ENCODE results near the gene KIAA1217. TPM values are rescaled to one million over a fixed set of nuclear protein-coding genes. Genes with fewer than 3 reads are reported as not detected.
"Not testable (repeated sequence)": the region's sequence is repeated elsewhere in the genome, so short reads cannot be mapped to it uniquely, and the experiment has no call there.

Gene KIAA1217
- polyA plus RNA-seq, 6 donors from 2014 or later = not detected

DNA sequence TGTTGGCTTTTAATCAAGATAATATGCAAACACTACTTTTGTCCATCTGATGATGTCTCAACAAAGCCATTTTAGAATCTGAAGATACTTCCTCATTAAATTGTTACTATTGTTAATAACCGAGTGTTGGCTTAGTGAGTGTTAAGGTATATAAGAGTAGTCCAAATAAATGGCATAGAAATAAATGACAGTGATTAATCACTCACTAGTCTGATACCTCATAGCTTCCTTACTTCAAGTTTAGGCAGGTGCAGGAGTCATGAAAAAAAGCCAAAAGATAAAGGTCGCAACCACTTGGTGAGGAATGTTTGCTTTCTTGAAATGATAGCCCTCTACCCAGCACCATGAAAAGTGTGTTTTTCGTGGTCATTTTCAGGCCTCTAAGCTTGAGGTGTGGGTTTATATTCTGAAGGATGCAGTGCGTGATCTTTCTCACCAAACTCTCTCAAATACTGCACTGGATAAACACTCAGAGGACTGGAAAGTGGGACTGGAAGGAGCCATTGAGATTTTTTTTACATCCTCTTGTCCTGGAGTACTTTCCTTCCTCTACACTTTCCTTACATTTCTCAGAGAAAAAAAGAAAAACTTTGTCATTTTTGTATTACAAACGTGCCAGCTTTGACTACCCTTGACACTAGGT, 138.1 kb downstream of the KIAA1217 start:
- no peak overlapping the region for H3K4me3 Mint-ChIP-seq
- DNase-seq (no peak), ATAC-seq (ENCODE audit: low read depth in 2 of 2) (no peak)
- no peaks in the 10 kb centered on the region for H3K4me1 Mint-ChIP-seq
- H3K36me3 Mint-ChIP-seq = no peaks in the 10 kb centered on the region
- H3K9me3 Mint-ChIP-seq = peaks cover 0 to 2% (median 0%) of the 10 kb centered on the region in 7 donors
- peaks cover 0 to 6% (median 0%) of the 10 kb centered on the region in 3 donors for H3K27me3 Mint-ChIP-seq
- no peak overlapping the region for H3K27ac Mint-ChIP-seq

DNA sequence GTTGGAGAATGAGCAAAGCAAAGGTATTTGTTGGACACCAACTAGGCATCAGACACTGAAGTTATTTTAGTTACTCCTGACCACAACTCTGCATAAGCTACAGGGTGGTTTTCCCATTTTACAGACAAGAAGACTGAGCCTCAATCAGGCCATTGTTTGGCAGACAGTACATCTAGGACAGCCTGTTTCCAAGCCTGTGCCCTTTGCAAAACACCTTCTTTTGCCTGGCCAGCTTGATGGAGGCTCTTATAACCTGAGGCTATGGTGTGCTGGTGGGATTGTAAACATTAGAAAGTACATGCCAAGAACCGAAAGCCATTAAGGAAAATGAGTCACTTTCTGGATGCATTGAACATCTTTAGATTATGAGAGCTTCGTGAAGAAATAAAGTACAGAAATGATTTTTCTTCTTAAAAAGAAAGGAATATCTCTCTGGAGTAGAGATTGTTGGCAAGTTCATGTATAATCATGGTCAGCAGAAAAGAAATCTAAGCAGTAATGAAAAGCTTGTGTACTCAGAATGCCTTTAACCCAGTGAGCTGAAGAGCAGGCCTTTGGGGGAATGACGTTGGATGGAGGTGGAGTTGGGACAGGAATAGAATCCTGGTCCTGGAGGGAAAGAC, 140.6 kb downstream of the KIAA1217 start:
- Mint-ChIP-seq H3K27ac (no peak overlapping the region), H3K36me3 (no peaks in the 10 kb centered on the region), H3K4me1 (no peaks in the 10 kb centered on the region), H3K27me3 (no peaks in the 10 kb centered on the region), H3K9me3 (peaks cover 0 to 2% (median 0%) of the 10 kb centered on the region in 7 donors), H3K4me3 (no peak overlapping the region)
- DNase-seq = no peak
- no peak for ATAC-seq (ENCODE audit: low read depth in 2 of 2)

DNA sequence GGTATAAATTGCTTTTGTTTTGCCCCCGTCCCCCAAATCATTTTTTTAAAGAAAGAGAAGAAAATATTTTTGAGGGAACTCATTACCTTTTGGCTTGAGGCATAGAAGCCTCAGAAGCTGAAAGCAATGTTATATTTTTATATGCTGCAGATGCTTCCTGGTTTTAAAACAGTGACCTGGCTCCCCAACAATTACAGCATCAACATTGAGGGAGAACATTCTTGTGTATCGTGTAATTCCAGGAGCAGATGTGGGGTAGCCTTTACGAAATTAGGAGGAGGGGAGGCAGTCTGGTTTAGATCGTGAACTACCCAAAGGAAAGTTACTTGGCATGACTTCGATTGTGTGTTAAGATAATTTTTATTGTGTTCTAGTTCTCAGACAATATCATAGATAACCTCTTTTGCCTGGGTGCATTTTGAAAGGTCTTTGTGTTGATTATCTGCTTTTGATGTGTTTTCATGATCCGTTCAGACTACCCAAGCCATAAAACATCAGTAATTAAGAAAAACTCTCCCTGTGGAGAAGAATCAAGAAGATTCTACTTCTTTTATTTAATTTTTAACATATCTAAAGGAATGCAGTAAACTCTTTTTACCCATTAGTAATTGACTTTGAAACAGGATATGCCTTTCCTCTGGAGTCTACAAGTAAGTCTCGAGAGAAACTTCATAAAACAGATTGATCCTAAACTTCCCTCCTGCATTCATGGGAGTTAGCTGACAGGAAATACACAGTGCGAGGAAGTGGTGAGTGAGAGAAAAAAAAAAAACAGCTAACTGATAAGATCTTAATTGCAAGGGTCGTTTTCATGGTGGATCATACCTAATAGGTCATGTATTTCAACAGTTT, 141.4 kb downstream of the KIAA1217 start:
- no peak overlapping the region for H3K27ac Mint-ChIP-seq
- DNase-seq = no peak
- H3K36me3 Mint-ChIP-seq = no peaks in the 10 kb centered on the region
- H3K9me3 Mint-ChIP-seq = peaks cover 0 to 2% (median 0%) of the 10 kb centered on the region in 7 donors
- no peaks in the 10 kb centered on the region for H3K4me1 Mint-ChIP-seq
- no peak for ATAC-seq (ENCODE audit: low read depth in 2 of 2)
- no peak overlapping the region for H3K4me3 Mint-ChIP-seq
- H3K27me3 Mint-ChIP-seq = no peaks in the 10 kb centered on the region

DNA sequence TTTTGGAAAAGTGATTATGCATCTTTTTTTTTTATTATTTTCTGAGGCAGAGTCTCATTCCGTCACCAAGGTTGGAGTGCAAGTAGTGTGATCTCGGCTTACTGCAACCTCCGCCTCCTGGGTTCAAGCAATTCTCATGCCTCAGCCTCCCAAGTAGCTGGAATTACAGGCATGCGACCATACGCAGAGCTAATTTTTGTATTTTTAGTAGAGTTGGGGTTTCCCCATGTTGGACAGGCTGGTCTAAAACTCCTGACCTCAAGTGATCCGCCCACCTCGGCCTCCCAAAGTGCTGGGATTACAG, 141.9 kb downstream of the KIAA1217 start:
- H3K4me3 Mint-ChIP-seq; H3K4me1 Mint-ChIP-seq; H3K27me3 Mint-ChIP-seq; DNase-seq; H3K36me3 Mint-ChIP-seq; H3K9me3 Mint-ChIP-seq; H3K27ac Mint-ChIP-seq; ATAC-seq (ENCODE audit: low read depth in 2 of 2): not testable (repeated sequence)

DNA sequence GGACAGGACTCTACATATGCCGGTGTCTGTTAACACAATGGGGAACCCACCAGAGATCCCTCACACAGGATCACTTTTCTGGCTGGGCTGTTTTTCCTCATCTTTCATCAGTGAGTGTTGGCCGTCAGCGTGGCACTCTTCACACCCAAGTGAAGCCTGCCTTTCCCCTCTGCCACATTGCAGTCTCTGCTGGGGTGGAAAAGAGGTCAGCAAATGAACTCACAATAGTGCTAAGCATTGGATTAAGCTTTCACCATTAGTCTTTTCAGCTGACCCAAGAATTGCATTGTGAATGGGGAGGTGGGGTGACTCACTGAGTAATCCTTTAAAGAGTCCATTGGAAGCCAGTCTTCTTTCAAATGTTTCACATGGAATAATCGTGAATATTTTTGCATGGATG, 143.0 kb downstream of the KIAA1217 start:
- no peak for DNase-seq
- Mint-ChIP-seq H3K4me3 (no peak overlapping the region), H3K36me3 (no peaks in the 10 kb centered on the region), H3K9me3 (peaks cover 0 to 1% (median 0%) of the 10 kb centered on the region in 7 donors), H3K27ac (no peak overlapping the region), H3K27me3 (no peaks in the 10 kb centered on the region), H3K4me1 (no peaks in the 10 kb centered on the region)
- no peak for ATAC-seq (ENCODE audit: low read depth in 2 of 2)

DNA sequence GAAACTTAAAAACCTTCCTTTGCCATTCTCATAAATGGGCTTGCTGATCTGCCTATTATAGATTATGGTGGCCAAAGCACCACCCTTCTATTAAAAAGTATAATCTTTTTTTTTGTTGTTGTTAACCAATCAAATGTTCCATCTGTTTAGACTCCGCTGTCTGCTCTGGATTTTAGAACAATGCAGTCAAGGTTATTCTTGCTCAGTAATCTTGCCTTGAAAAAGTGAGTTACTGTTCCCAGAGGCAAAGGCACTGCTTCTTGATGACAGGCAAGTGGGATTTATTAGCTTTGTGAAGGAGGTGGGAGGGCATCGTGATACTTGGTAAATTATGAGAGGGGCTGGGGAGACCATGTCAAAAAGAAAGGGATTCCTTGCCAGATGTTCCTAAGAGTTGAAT, 143.5 kb downstream of the KIAA1217 start:
- ATAC-seq (ENCODE audit: low read depth in 2 of 2) = no peak
- no peak for DNase-seq
- peaks cover 0 to 1% (median 0%) of the 10 kb centered on the region in 7 donors for H3K9me3 Mint-ChIP-seq
- no peaks in the 10 kb centered on the region for H3K27me3 Mint-ChIP-seq
- H3K4me3 Mint-ChIP-seq = no peak overlapping the region
- H3K27ac Mint-ChIP-seq = peak overlapping the region in 1 of 6 donors; percentile 23
- no peaks in the 10 kb centered on the region for H3K4me1 Mint-ChIP-seq
- H3K36me3 Mint-ChIP-seq = no peaks in the 10 kb centered on the region

DNA sequence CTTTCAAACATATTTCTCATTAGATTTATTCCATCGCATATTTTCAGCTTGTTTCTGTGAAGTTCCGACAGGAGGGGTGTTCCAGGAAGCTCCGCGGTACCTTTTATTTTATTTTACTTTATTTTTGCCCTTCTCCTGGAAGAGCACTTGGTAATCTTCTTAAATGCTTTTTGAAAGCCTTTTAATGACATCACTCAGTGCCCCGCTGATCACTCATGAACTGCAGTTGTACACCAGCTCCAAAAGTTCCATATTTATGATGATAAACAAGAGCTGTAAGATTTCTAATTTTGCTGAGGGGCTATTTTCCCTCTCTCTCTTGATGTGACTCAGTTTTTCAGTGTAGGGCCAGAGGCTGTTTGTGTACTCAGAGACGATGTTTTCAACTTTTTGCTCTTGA, 144.4 kb downstream of the KIAA1217 start:
- no peaks in the 10 kb centered on the region for H3K4me1 Mint-ChIP-seq
- no peak overlapping the region for H3K27ac Mint-ChIP-seq
- H3K36me3 Mint-ChIP-seq = no peaks in the 10 kb centered on the region
- peaks cover 0 to 1% (median 0%) of the 10 kb centered on the region in 7 donors for H3K9me3 Mint-ChIP-seq
- DNase-seq = no peak
- no peaks in the 10 kb centered on the region for H3K27me3 Mint-ChIP-seq
- H3K4me3 Mint-ChIP-seq = no peak overlapping the region
- no peak for ATAC-seq (ENCODE audit: low read depth in 2 of 2)

DNA sequence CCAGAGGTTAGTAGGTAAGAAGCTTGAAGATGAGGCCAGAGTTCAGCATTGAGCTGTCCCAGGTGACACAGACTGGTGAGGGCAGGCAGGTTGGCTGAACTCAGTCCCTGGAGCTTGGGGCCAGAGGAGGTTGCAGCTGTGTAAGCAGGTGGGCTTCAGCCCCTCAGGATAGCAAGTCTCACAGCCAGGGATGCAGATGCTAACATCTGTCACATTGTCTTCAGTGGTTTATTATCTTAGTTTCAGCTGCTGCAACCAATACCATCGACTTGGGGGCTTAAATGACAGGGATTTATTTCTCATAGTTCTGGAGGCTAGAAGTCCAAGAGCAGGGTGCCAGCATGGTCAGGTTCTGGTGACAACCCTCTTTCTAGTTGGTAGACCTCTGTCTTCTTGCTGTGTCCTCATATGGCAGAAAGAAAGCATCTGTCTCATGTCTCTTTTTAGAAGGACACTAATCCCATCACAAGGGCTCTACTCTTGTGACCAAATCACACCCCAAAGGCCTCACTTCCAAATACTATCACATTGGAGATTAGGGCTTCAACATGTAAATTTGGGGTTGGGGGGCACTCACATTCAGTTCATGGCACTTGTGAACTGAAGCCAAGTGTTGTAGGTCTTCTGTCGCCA, 146.2 kb downstream of the KIAA1217 start:
- Mint-ChIP-seq H3K36me3 (no peaks in the 10 kb centered on the region), H3K4me3 (no peak overlapping the region), H3K27ac (no peak overlapping the region), H3K4me1 (no peaks in the 10 kb centered on the region), H3K27me3 (no peaks in the 10 kb centered on the region), H3K9me3 (no peaks in the 10 kb centered on the region)
- no peak for DNase-seq
- no peak for ATAC-seq (ENCODE audit: low read depth in 2 of 2)

DNA sequence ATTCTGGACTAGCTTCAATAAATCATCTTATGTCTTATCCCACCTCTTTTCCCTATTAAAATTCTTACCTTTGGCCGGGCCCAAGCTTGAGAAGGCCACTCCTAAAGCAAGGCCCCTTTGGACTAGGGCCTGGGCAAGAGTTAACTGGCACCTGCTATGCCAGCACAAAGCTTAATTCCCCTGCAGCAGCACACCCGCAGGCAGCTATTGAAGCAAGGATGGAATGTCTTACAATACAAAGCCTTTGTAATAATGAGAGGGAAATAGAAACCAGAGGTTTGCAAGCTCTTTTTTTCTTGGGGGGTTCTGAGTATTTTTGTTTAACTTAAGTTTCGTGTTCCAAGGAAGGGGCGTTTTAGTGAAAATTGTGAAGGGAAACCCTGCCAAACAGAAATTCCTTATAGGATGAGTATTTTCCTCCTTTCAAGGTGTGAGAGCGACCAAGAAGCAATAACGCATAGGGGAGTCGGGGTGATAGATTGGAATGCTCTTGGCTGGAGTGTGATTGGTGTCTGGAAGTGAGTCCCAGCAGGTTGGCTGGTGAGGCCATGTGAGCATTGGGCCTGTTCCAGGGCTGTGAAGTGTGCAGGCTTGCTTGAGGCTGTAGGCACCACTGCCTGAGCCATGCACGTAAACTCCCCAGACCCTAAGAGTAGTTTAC, 148.5 kb downstream of the KIAA1217 start:
- no peak overlapping the region for H3K4me3 Mint-ChIP-seq
- H3K27ac Mint-ChIP-seq = no peak overlapping the region
- no peak for ATAC-seq (ENCODE audit: low read depth in 2 of 2)
- H3K9me3 Mint-ChIP-seq = no peaks in the 10 kb centered on the region
- H3K36me3 Mint-ChIP-seq = no peaks in the 10 kb centered on the region
- no peaks in the 10 kb centered on the region for H3K4me1 Mint-ChIP-seq
- DNase-seq = no peak
- no peaks in the 10 kb centered on the region for H3K27me3 Mint-ChIP-seq

DNA sequence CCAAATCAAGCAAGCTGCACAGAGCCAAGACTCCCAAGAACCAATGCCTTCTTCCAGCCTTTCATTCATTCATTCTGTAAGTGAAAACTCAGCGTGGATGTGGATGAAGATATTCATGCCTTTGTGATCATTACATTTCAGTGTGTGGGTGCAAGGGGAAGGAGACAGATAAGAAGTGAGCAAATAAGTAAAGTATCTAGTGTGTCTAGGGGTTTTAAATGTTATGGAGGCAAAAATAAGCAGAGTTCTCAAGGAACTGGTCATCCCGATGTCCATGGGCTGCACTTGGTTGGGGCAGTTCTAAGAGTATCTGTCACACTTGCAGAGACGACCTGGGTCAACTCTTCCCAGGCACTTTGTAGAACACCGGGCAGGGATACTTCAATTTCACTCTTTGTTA, 149.1 kb downstream of the KIAA1217 start:
- H3K4me3 Mint-ChIP-seq = no peak overlapping the region
- no peaks in the 10 kb centered on the region for H3K27me3 Mint-ChIP-seq
- ATAC-seq (ENCODE audit: low read depth in 2 of 2) = no peak
- DNase-seq = no peak
- no peak overlapping the region for H3K27ac Mint-ChIP-seq
- no peaks in the 10 kb centered on the region for H3K4me1 Mint-ChIP-seq
- no peaks in the 10 kb centered on the region for H3K9me3 Mint-ChIP-seq
- H3K36me3 Mint-ChIP-seq = no peaks in the 10 kb centered on the region

DNA sequence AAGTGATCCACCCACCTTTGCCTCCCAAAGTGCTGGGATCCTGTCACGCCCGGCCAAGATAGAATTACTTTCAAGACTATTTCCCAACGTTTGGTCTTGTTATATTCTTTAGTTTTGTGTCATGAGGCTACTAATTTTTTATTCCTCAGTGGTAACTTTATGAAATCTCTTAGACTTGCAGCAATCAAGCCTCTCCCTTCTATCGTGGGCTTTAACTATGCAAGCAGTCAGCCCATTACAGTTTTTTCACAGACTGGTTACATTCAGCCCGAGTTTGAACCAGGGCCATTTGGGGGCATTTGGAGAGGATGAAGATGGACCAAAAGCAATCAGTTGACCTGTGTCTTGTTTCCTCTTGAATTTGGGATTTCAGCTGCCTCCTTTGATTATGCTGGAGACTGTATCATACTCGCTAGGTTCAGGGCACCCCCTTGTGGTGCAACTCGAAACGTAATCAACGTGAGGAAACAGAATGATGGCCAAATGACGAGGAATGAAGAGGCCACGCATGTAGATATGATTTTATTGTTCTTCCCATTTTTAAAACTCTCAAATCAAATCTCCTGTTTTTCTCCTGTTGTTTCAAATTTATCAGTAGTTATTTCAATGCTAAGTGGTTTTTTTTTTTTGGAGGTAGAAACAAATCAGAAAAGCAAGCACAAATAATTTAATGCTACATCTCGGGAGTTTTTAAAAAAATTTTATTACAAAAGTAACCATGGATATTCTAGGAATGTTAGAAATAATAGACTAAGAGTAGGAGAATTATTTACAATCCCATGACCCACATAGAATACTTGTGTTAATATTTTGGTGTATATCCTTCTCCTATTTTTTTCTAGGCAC, 151.6 kb downstream of the KIAA1217 start:
- Mint-ChIP-seq H3K36me3 (no peaks in the 10 kb centered on the region), H3K4me1 (no peaks in the 10 kb centered on the region), H3K4me3 (no peak overlapping the region), H3K27ac (no peak overlapping the region), H3K9me3 (no peaks in the 10 kb centered on the region), H3K27me3 (no peaks in the 10 kb centered on the region)
- DNase-seq (no peak), ATAC-seq (ENCODE audit: low read depth in 2 of 2) (no peak)

DNA sequence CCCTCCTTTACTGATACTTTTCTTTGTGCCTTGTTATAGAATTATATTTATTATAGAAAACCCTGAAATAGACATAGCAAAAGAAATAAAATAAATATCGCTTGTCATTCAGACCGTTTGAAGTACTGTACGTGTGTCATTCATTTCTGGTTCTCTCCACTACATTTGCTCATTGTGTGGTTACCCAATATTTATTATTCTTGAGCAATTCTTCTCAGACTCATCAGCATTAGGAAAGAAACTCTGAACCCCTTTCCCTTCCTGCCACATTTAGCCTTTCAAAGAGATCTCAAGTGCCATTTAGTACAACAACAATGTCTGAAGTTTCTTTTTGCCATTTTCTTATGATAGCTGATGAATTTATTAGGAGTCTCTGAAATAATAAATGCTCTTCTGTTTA, 154.1 kb downstream of the KIAA1217 start:
- DNase-seq (no peak), ATAC-seq (ENCODE audit: low read depth in 2 of 2) (no peak)
- no peaks in the 10 kb centered on the region for H3K4me1 Mint-ChIP-seq
- H3K9me3 Mint-ChIP-seq = no peaks in the 10 kb centered on the region
- H3K36me3 Mint-ChIP-seq = no peaks in the 10 kb centered on the region
- no peak overlapping the region for H3K27ac Mint-ChIP-seq
- H3K4me3 Mint-ChIP-seq = no peak overlapping the region
- H3K27me3 Mint-ChIP-seq = no peaks in the 10 kb centered on the region

DNA sequence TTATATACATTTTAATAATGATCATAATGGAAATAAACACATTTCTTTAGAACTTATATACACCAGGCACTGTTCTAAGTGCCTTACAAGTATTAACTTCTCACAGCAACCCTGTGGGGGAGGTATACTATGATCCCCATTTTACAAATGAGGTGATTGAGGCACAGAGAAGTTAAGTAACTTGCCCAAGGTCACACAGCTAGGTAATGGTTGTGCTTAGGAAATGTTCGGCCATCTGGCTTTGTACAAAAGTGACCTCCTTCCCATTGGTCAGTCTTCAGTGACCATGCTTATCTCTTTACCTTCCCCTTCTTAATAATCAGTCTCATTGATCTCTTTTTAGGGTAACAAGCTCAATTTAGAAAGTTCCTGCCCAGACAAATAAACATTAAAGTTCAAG, 158.8 kb downstream of the KIAA1217 start:
- no peaks in the 10 kb centered on the region for H3K36me3 Mint-ChIP-seq
- no peak for DNase-seq
- H3K9me3 Mint-ChIP-seq = peaks cover 0 to 17% (median 5%) of the 10 kb centered on the region in 7 donors
- H3K4me1 Mint-ChIP-seq = no peaks in the 10 kb centered on the region
- H3K27ac Mint-ChIP-seq = no peak overlapping the region
- no peak overlapping the region for H3K4me3 Mint-ChIP-seq
- no peak for ATAC-seq (ENCODE audit: low read depth in 2 of 2)
- H3K27me3 Mint-ChIP-seq = no peaks in the 10 kb centered on the region

Measured in naive B cell (primary cell).